Esophagus muscularis mucosa (tissue), 3 donors: ENCODE data around the gene SNED1.

Experiments
- CTCF ChIP-seq, 3 experiments: fragments of 200-600 bp in 2 of 3; fragments of 450-650 bp in 1 of 3; sonication (generic) in 2 of 3; IDR thresholded peaks; one replicate each; pipeline ENCODE4 v1.5.1; 2017 to 2019; ENCODE audit warnings: antibody characterized with exemption in 3 of 3, mild to moderate bottlenecking in 2 of 3, moderate library complexity in 1 of 3
- POLR2AphosphoS5 ChIP-seq, 2 donors: sonication (generic); formaldehyde crosslinking; IDR thresholded peaks; one replicate each; pipeline ENCODE4 v1.6.1; 2017; ENCODE audit warnings: antibody characterized with exemption in 2 of 2

- TF ChIP-seq CTCF (IDR thresholded peaks at IDR 0.05) (no peak), POLR2AphosphoS5 (IDR thresholded peaks at IDR 0.05) (no peak)
These were observed 49.9 kb downstream of the SNED1 start for GRCh38 chr2:241048149-241048948.
